Measurements from ENCODE around the gene PTPRJ. TPM values are rescaled to one million over a fixed set of nuclear protein-coding genes. Genes with fewer than 3 reads are reported as not detected.

PTPRJ gene
- total and polyA plus RNA-seq, 9 of the 15 experiments (the other 6 are each of a cell fraction or from before 2014, with no cell fraction given) = 0.56 to 10.7 (median 4.8) TPM

DNA sequence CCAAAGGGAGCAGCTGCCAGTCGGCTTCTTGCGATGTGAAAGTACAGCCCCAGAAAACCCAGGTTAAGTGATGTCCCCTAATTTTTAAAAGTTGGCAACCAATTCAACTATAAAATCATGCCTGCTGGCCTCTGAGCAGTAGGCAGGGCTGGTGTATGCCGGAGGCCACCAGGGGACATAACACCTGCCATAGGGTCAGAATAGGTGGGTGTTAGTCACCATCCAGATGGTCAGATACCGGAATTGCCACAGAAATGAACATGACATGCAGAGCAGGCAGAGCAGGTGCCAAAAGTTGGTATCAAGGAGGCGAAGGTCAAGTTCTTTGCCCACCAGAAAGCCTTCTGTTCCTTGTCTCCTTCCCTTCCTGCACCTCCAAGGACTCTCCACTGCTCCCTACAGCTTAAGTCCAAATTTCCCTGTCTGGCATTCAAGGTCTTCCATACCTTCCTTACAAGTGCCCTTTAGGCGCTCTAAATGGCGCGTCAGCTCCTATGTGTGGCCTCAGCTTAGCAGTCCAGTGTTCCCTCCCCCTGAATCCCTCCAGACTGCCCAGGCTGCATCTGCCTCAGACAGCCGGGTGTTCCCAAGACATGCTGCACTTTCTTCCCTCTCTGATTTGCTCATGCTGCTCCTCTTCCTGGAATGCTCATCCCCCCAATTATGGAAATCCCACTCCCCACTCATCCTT is 45.1 kb downstream of the PTPRJ start:
- no TSS peak for BruUV-seq (replicated peaks)
- intact Hi-C loops (cut with micrococcal nuclease) = no loop called here
- ATAC-seq (no peak; the same call in 2 of the 3 replicates), FAIRE-seq (no peak), DNase-seq (ENCODE audit: extremely low read depth in 1 of 4, low spot score in 3 of 4) (no peak)
- H3K9ac ChIP-seq (ENCODE audit: insufficient read depth in 1 of 2, low read depth in 2 of 2, low read length in 2 of 2) = no peak overlapping the region
- no peak overlapping the region for H3K4me2 ChIP-seq (ENCODE audit: insufficient read depth, low read length)
- in situ Hi-C loops (cut with MboI) = no loop called here
- H3K4me3 ChIP-seq = no peak overlapping the region
- no peaks in the 10 kb centered on the region for H3K36me3 ChIP-seq (ENCODE audit: control insufficient read depth, insufficient read depth, low read length)
- H3K79me2 ChIP-seq (ENCODE audit: control insufficient read depth, insufficient read depth, low read length) = no peaks in the 10 kb centered on the region; the same call in 2 of the 3 replicates
- no peaks in the 10 kb centered on the region for H3K27me3 ChIP-seq (ENCODE audit: control insufficient read depth in 2 of 2, insufficient read depth in 2 of 2, low read length in 2 of 2)
- peaks cover 2 to 6% of the 10 kb centered on the region in 2 experiments; a peak in 3 of 5 replicates for H3K4me1 ChIP-seq (replicated peaks in 1 of 2; ENCODE audit: control insufficient read depth in 2 of 2, insufficient read depth in 2 of 2, low read length in 2 of 2)
- WGBS (ENCODE audit: insufficient coverage, low coverage, missing lambda C conversion rate) = 66% methylated on average over 8 of the region's 9 CpGs
- no peaks in the 10 kb centered on the region for H3K9me3 ChIP-seq (replicated peaks; ENCODE audit: control insufficient read depth, insufficient read depth, low read depth, low read length)
- H3K27ac ChIP-seq (ENCODE audit: extremely low read depth, low read depth, low read length) = no peak overlapping the region
- POLR2A ChIA-PET = interaction anchor here (0.6 to 1.1 kb wide), 6 partner anchors 9 to 48 kb away, joined by 3 read pairs; no protein-coding TSS in a partner anchor
- CTCF ChIA-PET (ENCODE audit: low intra/inter-chr PET ratio) = no interaction called here
- no peaks in the 10 kb centered on the region for H3K9me1 ChIP-seq (ENCODE audit: control insufficient read depth, insufficient read depth, low read length)
- H4K20me1 ChIP-seq (replicated peaks; ENCODE audit: control insufficient read depth, insufficient read depth, low read length) = no peaks in the 10 kb centered on the region
- H2AFZ ChIP-seq (ENCODE audit: low read depth, low read length) = no peak overlapping the region
- TF ChIP-seq NBN (IDR thresholded peaks at IDR 0.05; ENCODE audit: low read depth) (no peak), RBM34 (IDR thresholded peaks at IDR 0.05; ENCODE audit: borderline replicate concordance, insufficient read depth, low read length) (no peak), NFRKB (IDR thresholded peaks at IDR 0.05; ENCODE audit: low read depth) (no peak), ELK1 (CRISPR knock-in tag; IDR thresholded peaks at IDR 0.05) (no peak), CCNT2 (IDR thresholded peaks at IDR 0.05; ENCODE audit: borderline replicate concordance, extremely low read depth, insufficient read length, low read depth, low read length) (no peak), ZNF280A (IDR thresholded peaks at IDR 0.05; ENCODE audit: low read depth, partially characterized antibody) (no peak), YBX1 (IDR thresholded peaks at IDR 0.05) (no peak), ZNF184 (CRISPR knock-in tag; IDR thresholded peaks at IDR 0.05) (no peak), ZNF324 (CRISPR knock-in tag; IDR thresholded peaks at IDR 0.05) (no peak), SMAD3 (CRISPR knock-in tag; conservative IDR thresholded peaks at IDR 0.05) (no peak), NFIC (IDR thresholded peaks at IDR 0.05) (no peak), RREB1 (CRISPR knock-in tag; IDR thresholded peaks at IDR 0.05) (no peak), SMAD4 (CRISPR knock-in tag; conservative IDR thresholded peaks at IDR 0.05) (no peak)

Data from K562 (cell line).